Stimulated activated CD4-positive, alpha-beta T cell treated with anti-CD3 and anti-CD28 coated beads, Interleukin-15, amount 100 ng/mL, for 48 hours (primary cell): ENCODE measurements around the gene SYMPK.
"Not testable (repeated sequence)": the region's sequence is repeated elsewhere in the genome, so short reads cannot be mapped to it uniquely, and the experiment has no call there.

ENCODE experiments used
- DNase-seq, 2 donors: peaks; one replicate each; pipeline ENCODE4 v3.0.0-alpha.2; 2020; ENCODE audit warnings: low read depth in 2 of 2

SYMPK gene

GRCh38 chr19:45862564-45863334 is at the start of gene SYMPK:
Gene SYMPK, minus strand, starts transcription at chr19:45863147. Its CDS starts 8,652 bp downstream, at chr19:45854495.
- DNase-seq, result peak; percentile 98 to 99

- DNase-seq, result no peak
These were observed 48.3 kb upstream of the SYMPK start for GRCh38 chr19:45911291-45911690.

GRCh38 chr19:45908956-45909355 is 46.0 kb upstream of the SYMPK start:
- DNase-seq, result no peak

- DNase-seq, result no peak
These were observed 43.3 kb upstream of the SYMPK start for GRCh38 chr19:45906221-45906620.

- DNase-seq, result no peak
These were observed 42.1 kb upstream of the SYMPK start for GRCh38 chr19:45905011-45905410.

GRCh38 chr19:45902651-45903625 is 40.0 kb upstream of the SYMPK start:
- peak; percentile 97 to 99 for DNase-seq

- no peak for DNase-seq
These were observed 39.1 kb upstream of the SYMPK start, which contains the start of gene MYPOP for GRCh38 chr19:45901912-45902650. Gene MYPOP, minus strand, starts transcription at chr19:45902613. Its CDS starts 840 bp downstream, at chr19:45901773.

GRCh38 chr19:45901432-45901911 is 38.5 kb upstream of the SYMPK start:
- no peak for DNase-seq

GRCh38 chr19:45900738-45901431 is 37.9 kb upstream of the SYMPK start:
- DNase-seq, result no peak

- no peak for DNase-seq
These were observed 37.1 kb upstream of the SYMPK start for GRCh38 chr19:45899919-45900589.

- no peak for DNase-seq
These were observed 36.3 kb upstream of the SYMPK start for GRCh38 chr19:45899253-45899652.

- DNase-seq, result no peak
These were observed 34.4 kb upstream of the SYMPK start for GRCh38 chr19:45897261-45897812.

- not testable (repeated sequence) for DNase-seq
These were observed 33.1 kb upstream of the SYMPK start for GRCh38 chr19:45895983-45896599.

GRCh38 chr19:45895519-45895972 is 32.6 kb upstream of the SYMPK start:
- no peak for DNase-seq

GRCh38 chr19:45890877-45891276 is 27.9 kb upstream of the SYMPK start:
- no peak for DNase-seq

- no peak for DNase-seq
These were observed 26.4 kb upstream of the SYMPK start for GRCh38 chr19:45889210-45889885.

GRCh38 chr19:45887200-45887710 is 24.3 kb upstream of the SYMPK start:
- no peak for DNase-seq

GRCh38 chr19:45886427-45887199 is 23.7 kb upstream of the SYMPK start:
- peak; percentile 83 to 85 for DNase-seq
